T-helper 17 cell (primary cell): Measurements from ENCODE around the gene CACNA1B. TPM values are rescaled to one million over a fixed set of nuclear protein-coding genes. Genes with fewer than 3 reads are reported as not detected.
"Not testable (repeated sequence)": the region's sequence is repeated elsewhere in the genome, so short reads cannot be mapped to it uniquely, and the experiment has no call there.

Experiments used
- ATAC-seq: fragments of 150-1000 bp; cut with Tn5 transposase; 2 replicates; pipeline ENCODE4 v1.10.0; 2021; ENCODE audit warnings: mild to moderate bottlenecking, moderate library complexity
- DNase-seq, 3 donors: peaks; one replicate each; pipeline versions ENCODE4 v3.0.0 to v3.0.0-alpha.2; 2020 to 2021
- H3K9me3 ChIP-seq: one replicate; pipeline ENCODE4 v1.7.0; 2013; ENCODE audit warnings: low read length, mild to moderate bottlenecking; ENCODE audit not compliant: control insufficient read depth, poor library complexity, severe bottlenecking
- H3K27ac Mint-ChIP-seq: one replicate; pipeline ENCODE4 v1.8.0; 2022; ENCODE audit warnings: mild to moderate bottlenecking, moderate library complexity, mixed read lengths
- H3K27me3 Mint-ChIP-seq: one replicate; pipeline ENCODE4 v1.8.0; 2022; ENCODE audit warnings: mixed read lengths
- H3K36me3 Mint-ChIP-seq: one replicate; pipeline ENCODE4 v1.8.0; 2022; ENCODE audit warnings: low read depth, mixed read lengths
- H3K4me1 Mint-ChIP-seq: one replicate; pipeline ENCODE4 v1.8.0; 2022; ENCODE audit warnings: mild to moderate bottlenecking, mixed read lengths
- H3K4me3 Mint-ChIP-seq: one replicate; pipeline ENCODE4 v1.8.0; 2022; ENCODE audit warnings: mild to moderate bottlenecking, moderate library complexity, mixed read lengths
- total RNA-seq, 4 donors: library from RNA in 2 of 4; stranded (reverse) in 2 of 4; gene quantifications; one replicate each; pipeline ENCODE4 v1.2.3 and lab custom pipeline; 2022 to 2026

Gene CACNA1B
- total RNA-seq, 2 donors from 2014 or later: 0.22 TPM; not detected in 1

DNA sequence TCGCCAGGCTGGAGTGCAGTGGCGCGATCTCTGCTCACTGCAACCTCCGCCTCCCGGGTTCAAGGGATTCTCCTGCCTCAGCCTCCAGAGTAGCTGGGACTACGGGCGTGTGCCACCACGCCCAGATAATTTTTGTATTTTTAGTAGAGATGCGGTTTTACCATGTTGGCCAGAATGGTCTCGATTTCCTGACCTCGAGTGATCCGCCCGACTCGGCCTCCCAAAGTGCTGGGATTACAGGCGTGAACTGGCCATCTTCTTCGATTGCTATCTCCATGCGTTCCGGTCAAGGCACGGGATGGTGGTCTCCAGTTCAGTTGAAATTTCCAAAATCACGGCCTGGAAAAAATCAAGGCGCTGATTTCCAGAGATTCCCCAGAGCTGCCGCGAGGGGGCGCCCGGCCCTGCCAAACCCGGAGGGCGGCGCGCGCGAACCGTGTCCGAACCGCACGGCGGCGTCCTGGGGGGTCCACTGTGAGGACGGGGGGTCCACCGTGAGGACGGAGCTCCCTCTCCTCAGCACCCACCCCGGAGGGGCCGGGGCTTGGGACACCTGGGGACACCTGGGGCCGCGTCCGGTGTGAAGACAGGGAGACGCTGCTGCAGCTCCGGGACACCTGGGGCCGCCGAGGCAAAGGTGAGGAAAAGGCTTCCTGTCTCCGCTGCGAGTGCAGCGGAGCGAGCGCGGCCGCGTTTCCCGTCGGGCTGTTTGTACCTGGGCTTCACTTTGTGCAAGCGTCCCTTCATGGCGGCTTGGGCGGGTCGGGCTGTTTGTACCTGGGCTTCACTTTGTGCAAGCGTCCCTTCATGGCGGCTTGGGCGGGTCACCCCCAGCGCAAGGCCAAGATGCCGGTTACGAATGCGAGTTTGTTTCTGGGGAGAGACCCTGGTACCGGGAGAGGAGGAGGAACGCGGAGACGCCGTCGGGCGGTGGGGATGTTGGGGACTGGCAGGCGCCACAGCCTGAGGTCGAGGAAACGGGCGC is 272.4 kb downstream of the CACNA1B start:
- Mint-ChIP-seq H3K27me3 (peaks cover 12% of the 10 kb centered on the region), H3K4me3 (peak overlapping the region; percentile 87)
- not testable (repeated sequence) for H3K9me3 ChIP-seq, H3K4me1 Mint-ChIP-seq, H3K27ac Mint-ChIP-seq, H3K36me3 Mint-ChIP-seq
- ATAC-seq: peak; percentile 61
- peak in 1 of 3 donors; percentile 14 for DNase-seq

DNA sequence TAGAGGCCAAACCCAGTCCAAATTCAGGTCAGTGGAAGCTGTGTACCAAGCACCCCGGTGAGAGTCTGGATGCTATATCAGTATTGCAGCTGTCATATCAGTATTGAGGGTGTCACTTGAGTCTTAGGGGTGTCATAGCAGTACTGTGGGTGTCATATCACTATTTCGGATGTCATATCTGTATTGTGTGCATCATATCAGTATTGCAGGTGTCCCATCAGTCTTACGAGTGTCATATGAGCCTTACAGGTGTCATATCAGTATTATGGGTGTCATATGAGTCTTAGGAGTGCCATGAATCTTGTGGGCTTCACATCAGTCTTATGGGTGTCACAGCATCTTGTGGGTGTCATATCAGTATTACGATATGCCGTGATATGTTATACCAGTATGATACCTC is 278.2 kb downstream of the CACNA1B start:
- not testable (repeated sequence) for H3K27ac Mint-ChIP-seq, H3K36me3 Mint-ChIP-seq, DNase-seq, H3K4me3 Mint-ChIP-seq, H3K9me3 ChIP-seq, ATAC-seq, H3K4me1 Mint-ChIP-seq
- peaks cover 27% of the 10 kb centered on the region for H3K27me3 Mint-ChIP-seq

GRCh38 chr9:138166793-138167192 is 289.2 kb downstream of the CACNA1B start:
- not testable (repeated sequence) for DNase-seq, H3K9me3 ChIP-seq, H3K4me3 Mint-ChIP-seq, H3K27ac Mint-ChIP-seq, H3K4me1 Mint-ChIP-seq, ATAC-seq, H3K36me3 Mint-ChIP-seq, H3K27me3 Mint-ChIP-seq
